HEK293 (cell line): ENCODE measurements around the gene LRRFIP1.

Experiments used
- CTCF ChIA-PET: fragments of 350-600 bp; formaldehyde crosslinking; extraction: SDS; loops from one replicate; lab custom pipeline; 2021; ENCODE audit warnings: antibody characterized with exemption; lab: Yijun Ruan, JAX
- POLR2A ChIA-PET: fragments of 300-600 bp; formaldehyde crosslinking; extraction: SDS; loops from one replicate; lab custom pipeline; 2020; ENCODE audit warnings: antibody characterized with exemption, inconsistent platforms; lab: Yijun Ruan, JAX
- H3K27ac ChIP-seq: fragments of 200-500 bp; sonication (Bioruptor generic); 2 replicates; pipeline ENCODE4 v1.5.1; 2014; ENCODE audit warnings: low read depth, low read length, control low read depth, inconsistent platforms; ENCODE audit errors: extremely low read depth
- H3K36me3 ChIP-seq, 2 experiments: fragments of 200-500 bp in 1 of 2; sonication (Bioruptor generic) in 1 of 2; 1 replicate in 1 of 2; 2 replicates in 1 of 2; pipeline ENCODE4 v1.5.1; 2014 to 2017; ENCODE audit warnings: inconsistent platforms in 2 of 2, low read length in 2 of 2; ENCODE audit not compliant: control insufficient read depth in 2 of 2, insufficient read depth in 1 of 2
- H3K4me1 ChIP-seq: fragments of 200-500 bp; sonication (Bioruptor generic); 2 replicates; pipeline ENCODE4 v1.5.1; 2014; ENCODE audit warnings: mild to moderate bottlenecking, low read length, inconsistent platforms; ENCODE audit not compliant: control insufficient read depth, insufficient read depth
- H3K4me3 ChIP-seq: 2 replicates; pipeline ENCODE4 v1.5.1; 2011; ENCODE audit warnings: low read depth, mild to moderate bottlenecking, control low read depth, low read length, moderate library complexity
- H3K9me3 ChIP-seq: fragments of 200-500 bp; sonication (Bioruptor generic); 2 replicates; pipeline ENCODE4 v1.5.1; 2014; ENCODE audit warnings: low read depth, low read length, inconsistent platforms; ENCODE audit not compliant: control insufficient read depth, insufficient read depth
- GLIS1 ChIP-seq: fragments of 450-650 bp; formaldehyde crosslinking; IDR thresholded peaks from 2 replicates; pipeline ENCODE4 v1.5.1; 2016; ENCODE audit warnings: missing biosample characterization, missing genetic modification characterization
- GLIS2 ChIP-seq: fragments of 450-650 bp; formaldehyde crosslinking; IDR thresholded peaks from 2 replicates; pipeline ENCODE4 v1.5.1; 2016; ENCODE audit warnings: missing biosample characterization, missing genetic modification characterization
- HOXC10 ChIP-seq: sonication (generic); formaldehyde crosslinking; IDR thresholded peaks from 2 replicates; pipeline ENCODE4 v1.8.1; 2023; ENCODE audit warnings: mild to moderate bottlenecking, missing genetic modification reagents
- HOXD13 ChIP-seq: sonication (generic); formaldehyde crosslinking; IDR thresholded peaks from 2 replicates; pipeline ENCODE4 v1.8.0; 2022; ENCODE audit warnings: missing genetic modification reagents, borderline replicate concordance
- KLF16 ChIP-seq: fragments of 450-650 bp; formaldehyde crosslinking; IDR thresholded peaks from 2 replicates; pipeline ENCODE4 v1.5.1; 2017; ENCODE audit warnings: missing biosample characterization, missing genetic modification characterization
- MYNN ChIP-seq: fragments of 450-650 bp; formaldehyde crosslinking; IDR thresholded peaks from 2 replicates; pipeline ENCODE4 v1.5.1; 2016; ENCODE audit warnings: missing biosample characterization, missing genetic modification characterization, borderline replicate concordance
- RBAK ChIP-seq: fragments of 450-650 bp; formaldehyde crosslinking; IDR thresholded peaks from 2 replicates; pipeline ENCODE4 v1.5.1; 2016; ENCODE audit warnings: missing biosample characterization, missing genetic modification characterization
- SCRT1 ChIP-seq: fragments of 450-650 bp; formaldehyde crosslinking; IDR thresholded peaks from 2 replicates; pipeline ENCODE4 v1.5.1; 2016; ENCODE audit warnings: missing biosample characterization, missing genetic modification characterization, borderline replicate concordance
- ZNF114 ChIP-seq: fragments of 450-650 bp; formaldehyde crosslinking; IDR thresholded peaks from 2 replicates; pipeline ENCODE4 v1.5.0; 2017; ENCODE audit warnings: missing biosample characterization, missing genetic modification characterization
- ZNF140 ChIP-seq: fragments of 450-650 bp; formaldehyde crosslinking; IDR thresholded peaks from 2 replicates; pipeline ENCODE4 v1.5.1; 2016; ENCODE audit warnings: missing biosample characterization, missing genetic modification characterization
- ZNF211 ChIP-seq: fragments of 450-650 bp; formaldehyde crosslinking; IDR thresholded peaks from 2 replicates; pipeline ENCODE4 v1.5.1; 2016; ENCODE audit warnings: low read depth, missing biosample characterization, missing genetic modification characterization
- ZNF416 ChIP-seq: fragments of 450-650 bp; formaldehyde crosslinking; IDR thresholded peaks from 2 replicates; pipeline ENCODE4 v1.5.1; 2016; ENCODE audit warnings: missing biosample characterization, missing genetic modification characterization
- ZNF473 ChIP-seq: fragments of 450-650 bp; formaldehyde crosslinking; IDR thresholded peaks from 2 replicates; pipeline ENCODE4 v1.5.1; 2017; ENCODE audit warnings: missing biosample characterization, missing genetic modification characterization
- ZNF48 ChIP-seq: fragments of 450-650 bp; formaldehyde crosslinking; IDR thresholded peaks from 2 replicates; pipeline ENCODE4 v1.5.1; 2016; ENCODE audit warnings: missing biosample characterization, missing genetic modification characterization
- ZNF558 ChIP-seq: fragments of 450-650 bp; formaldehyde crosslinking; IDR thresholded peaks from 2 replicates; pipeline ENCODE4 v1.5.1; 2016; ENCODE audit warnings: missing biosample characterization, missing genetic modification characterization
- ZNF560 ChIP-seq: fragments of 450-650 bp; formaldehyde crosslinking; IDR thresholded peaks from 2 replicates; pipeline ENCODE4 v1.5.1; 2017; ENCODE audit warnings: missing biosample characterization, missing genetic modification characterization, borderline replicate concordance
- ZNF600 ChIP-seq: fragments of 450-650 bp; formaldehyde crosslinking; IDR thresholded peaks from 2 replicates; pipeline ENCODE4 v1.5.1; 2016; ENCODE audit warnings: missing biosample characterization, missing genetic modification characterization
- ZNF660 ChIP-seq: fragments of 450-650 bp; IDR thresholded peaks from 2 replicates; pipeline ENCODE4 v1.5.1; 2018; ENCODE audit warnings: missing biosample characterization, mild to moderate bottlenecking, missing genetic modification characterization
- ZNF670 ChIP-seq: fragments of 450-650 bp; formaldehyde crosslinking; IDR thresholded peaks from 2 replicates; pipeline ENCODE4 v1.5.1; 2016; ENCODE audit warnings: missing biosample characterization, missing genetic modification characterization, low read depth
- ZNF707 ChIP-seq: fragments of 450-650 bp; formaldehyde crosslinking; IDR thresholded peaks from 2 replicates; pipeline ENCODE4 v1.5.1; 2016; ENCODE audit warnings: missing biosample characterization, missing genetic modification characterization
- ZNF837 ChIP-seq: fragments of 450-650 bp; formaldehyde crosslinking; IDR thresholded peaks from 2 replicates; pipeline ENCODE4 v1.5.1; 2016; ENCODE audit warnings: missing biosample characterization, missing genetic modification characterization
- TF ChIP-seq, protein P1 (sequence below): fragments of 450-650 bp; formaldehyde crosslinking; IDR thresholded peaks from 2 replicates; pipeline ENCODE4 v1.5.1; 2016; ENCODE audit warnings: missing biosample characterization, missing genetic modification characterization
- TF ChIP-seq, protein P2 (sequence below): fragments of 450-650 bp; formaldehyde crosslinking; IDR thresholded peaks from 2 replicates; pipeline ENCODE4 v1.5.1; 2016; ENCODE audit warnings: missing biosample characterization, missing genetic modification characterization
- TF ChIP-seq, protein P3 (sequence below): fragments of 450-650 bp; formaldehyde crosslinking; IDR thresholded peaks from 2 replicates; pipeline ENCODE4 v1.5.1; 2016; ENCODE audit warnings: missing biosample characterization, missing genetic modification characterization
- TF ChIP-seq, protein P4 (sequence below): fragments of 450-650 bp; formaldehyde crosslinking; IDR thresholded peaks from 2 replicates; pipeline ENCODE4 v1.5.1; 2016; ENCODE audit warnings: missing biosample characterization, missing genetic modification characterization

Gene LRRFIP1

DNA sequence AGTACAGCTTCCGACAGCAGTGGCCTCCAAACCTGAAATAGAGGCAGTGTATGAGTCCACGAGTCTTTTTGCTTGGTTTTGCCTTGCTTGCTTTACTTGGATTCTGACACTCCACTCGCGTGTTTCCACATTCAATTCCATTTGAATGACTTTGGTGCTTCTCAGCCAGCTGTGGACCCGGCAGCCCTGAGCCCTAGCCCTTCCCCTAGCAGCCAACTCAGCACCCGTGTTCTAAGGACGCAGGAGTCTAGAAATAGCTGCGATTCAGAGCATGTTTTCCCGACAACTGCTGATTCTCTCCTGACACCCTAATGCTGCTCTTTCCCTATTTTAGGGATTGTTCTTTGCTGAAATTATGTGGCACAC is 20.6 kb downstream of the LRRFIP1 start:
- H3K9me3 ChIP-seq = no peaks in the 10 kb centered on the region
- TF ChIP-seq SCRT1 (tag by site-specific recombination) = no peak
- TF ChIP-seq ZNF211 (tag by site-specific recombination) = no peak
- TF ChIP-seq, protein P1, sequence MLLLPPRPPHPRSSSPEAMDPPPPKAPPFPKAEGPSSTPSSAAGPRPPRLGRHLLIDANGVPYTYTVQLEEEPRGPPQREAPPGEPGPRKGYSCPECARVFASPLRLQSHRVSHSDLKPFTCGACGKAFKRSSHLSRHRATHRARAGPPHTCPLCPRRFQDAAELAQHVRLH (tag by site-specific recombination) = no peak
- no peak for TF ChIP-seq ZNF670 (tag by site-specific recombination)
- TF ChIP-seq, protein P2, sequence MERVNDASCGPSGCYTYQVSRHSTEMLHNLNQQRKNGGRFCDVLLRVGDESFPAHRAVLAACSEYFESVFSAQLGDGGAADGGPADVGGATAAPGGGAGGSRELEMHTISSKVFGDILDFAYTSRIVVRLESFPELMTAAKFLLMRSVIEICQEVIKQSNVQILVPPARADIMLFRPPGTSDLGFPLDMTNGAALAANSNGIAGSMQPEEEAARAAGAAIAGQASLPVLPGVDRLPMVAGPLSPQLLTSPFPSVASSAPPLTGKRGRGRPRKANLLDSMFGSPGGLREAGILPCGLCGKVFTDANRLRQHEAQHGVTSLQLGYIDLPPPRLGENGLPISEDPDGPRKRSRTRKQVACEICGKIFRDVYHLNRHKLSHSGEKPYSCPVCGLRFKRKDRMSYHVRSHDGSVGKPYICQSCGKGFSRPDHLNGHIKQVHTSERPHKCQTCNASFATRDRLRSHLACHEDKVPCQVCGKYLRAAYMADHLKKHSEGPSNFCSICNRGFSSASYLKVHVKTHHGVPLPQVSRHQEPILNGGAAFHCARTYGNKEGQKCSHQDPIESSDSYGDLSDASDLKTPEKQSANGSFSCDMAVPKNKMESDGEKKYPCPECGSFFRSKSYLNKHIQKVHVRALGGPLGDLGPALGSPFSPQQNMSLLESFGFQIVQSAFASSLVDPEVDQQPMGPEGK (tag by site-specific recombination) = no peak
- no peak for TF ChIP-seq ZNF837 (tag by site-specific recombination)
- TF ChIP-seq HOXD13 (CRISPR knock-in tag) = no peak
- no peak overlapping the region for H3K27ac ChIP-seq
- ChIA-PET CTCF (no interaction called here), POLR2A (no interaction called here)
- H3K36me3 ChIP-seq = peaks cover 0 to 39% of the 10 kb centered on the region in 2 experiments; a peak in 1 of 3 replicates
- no peaks in the 10 kb centered on the region for H3K4me1 ChIP-seq
- H3K4me3 ChIP-seq = no peak overlapping the region

DNA sequence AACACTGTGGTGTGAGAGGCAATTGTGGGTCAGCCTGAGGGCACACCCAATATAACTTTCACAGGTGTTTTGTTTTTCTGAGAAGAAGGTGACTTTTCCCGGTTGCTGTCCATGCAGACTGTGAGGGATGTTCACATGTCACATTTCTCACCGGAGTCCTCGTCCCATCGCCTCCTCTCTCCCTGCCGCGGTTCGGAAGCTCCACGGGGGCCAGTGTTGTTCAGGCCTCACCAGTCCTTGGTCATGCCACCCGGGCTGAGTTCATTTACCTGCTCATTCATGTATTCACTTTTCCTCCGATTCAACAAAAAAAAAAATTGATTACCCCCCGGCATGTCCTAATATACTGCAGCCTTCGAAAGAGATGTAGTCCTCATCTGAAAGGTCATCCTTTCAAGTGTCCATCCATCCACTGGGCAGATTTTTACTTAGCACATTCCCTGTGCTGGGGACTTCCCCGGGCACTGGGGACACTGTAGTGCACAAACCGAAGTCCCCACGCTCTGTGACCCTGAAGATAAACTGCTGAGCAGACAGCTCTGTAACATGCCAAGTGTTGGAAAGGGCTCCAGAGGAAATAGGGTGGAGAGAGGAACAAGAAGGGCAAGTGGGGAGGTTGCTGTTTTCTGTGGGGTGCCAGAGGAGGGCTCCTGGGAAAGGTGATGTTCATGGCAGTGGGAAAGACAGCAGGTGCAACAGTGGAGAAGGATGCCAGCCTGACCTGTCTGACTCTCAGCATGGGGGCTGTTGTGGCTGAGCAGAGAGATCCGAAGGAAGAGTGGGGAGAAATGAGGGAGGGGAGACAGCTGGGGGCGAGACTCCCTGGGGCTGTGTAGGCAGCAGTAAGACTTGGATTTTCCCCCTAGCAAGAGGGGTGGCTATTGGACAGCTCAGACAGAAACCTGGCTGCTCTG is 22.4 kb downstream of the LRRFIP1 start:
- CTCF ChIA-PET = no interaction called here
- no peak for TF ChIP-seq ZNF48 (tag by site-specific recombination)
- no peak for TF ChIP-seq ZNF558 (tag by site-specific recombination)
- no peak for TF ChIP-seq ZNF600 (tag by site-specific recombination)
- TF ChIP-seq, all 188 proteins: peak for 0
- H3K4me1 ChIP-seq = no peaks in the 10 kb centered on the region
- POLR2A ChIA-PET = no interaction called here
- no peak overlapping the region for H3K4me3 ChIP-seq
- H3K9me3 ChIP-seq = no peaks in the 10 kb centered on the region
- H3K27ac ChIP-seq = no peak overlapping the region
- peaks cover 0 to 30% of the 10 kb centered on the region in 2 experiments; a peak in 1 of 3 replicates for H3K36me3 ChIP-seq

DNA sequence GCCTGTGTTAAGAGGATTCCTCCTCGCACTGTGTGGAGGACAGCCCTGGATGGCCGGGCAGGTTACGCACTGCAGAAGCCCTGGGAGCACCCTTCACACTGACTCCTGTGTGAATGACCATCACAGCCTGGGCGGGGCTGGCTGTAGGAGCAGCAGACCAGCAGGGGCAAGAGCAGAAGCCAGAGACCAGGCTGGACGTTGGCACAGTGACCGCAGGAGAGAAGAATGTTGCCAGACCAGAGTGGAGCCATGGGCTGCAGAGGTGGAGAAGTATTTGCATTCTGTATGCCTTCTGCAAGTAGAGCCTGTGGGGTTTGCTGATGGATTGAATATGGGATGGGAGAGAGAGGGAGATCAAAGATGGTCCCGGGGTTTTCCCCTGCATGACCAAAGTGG is 23.1 kb downstream of the LRRFIP1 start:
- H3K36me3 ChIP-seq = peaks cover 0 to 24% of the 10 kb centered on the region in 2 experiments; a peak in 1 of 3 replicates
- POLR2A ChIA-PET = no interaction called here
- no peak overlapping the region for H3K4me3 ChIP-seq
- H3K27ac ChIP-seq = no peak overlapping the region
- H3K4me1 ChIP-seq = no peaks in the 10 kb centered on the region
- CTCF ChIA-PET = no interaction called here
- no peaks in the 10 kb centered on the region for H3K9me3 ChIP-seq
- TF ChIP-seq ZNF660 (tag by site-specific recombination) = no peak
- TF ChIP-seq HOXD13 (CRISPR knock-in tag) = no peak
- TF ChIP-seq ZNF560 = no peak
- TF ChIP-seq HOXC10 (CRISPR knock-in tag) = no peak
- TF ChIP-seq, protein P3, sequence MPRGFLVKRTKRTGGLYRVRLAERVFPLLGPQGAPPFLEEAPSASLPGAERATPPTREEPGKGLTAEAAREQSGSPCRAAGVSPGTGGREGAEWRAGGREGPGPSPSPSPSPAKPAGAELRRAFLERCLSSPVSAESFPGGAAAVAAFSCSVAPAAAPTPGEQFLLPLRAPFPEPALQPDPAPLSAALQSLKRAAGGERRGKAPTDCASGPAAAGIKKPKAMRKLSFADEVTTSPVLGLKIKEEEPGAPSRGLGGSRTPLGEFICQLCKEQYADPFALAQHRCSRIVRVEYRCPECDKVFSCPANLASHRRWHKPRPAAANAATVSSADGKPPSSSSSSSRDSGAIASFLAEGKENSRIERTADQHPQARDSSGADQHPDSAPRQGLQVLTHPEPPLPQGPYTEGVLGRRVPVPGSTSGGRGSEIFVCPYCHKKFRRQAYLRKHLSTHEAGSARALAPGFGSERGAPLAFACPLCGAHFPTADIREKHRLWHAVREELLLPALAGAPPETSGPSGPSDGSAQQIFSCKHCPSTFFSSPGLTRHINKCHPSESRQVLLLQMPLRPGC (tag by site-specific recombination) = no peak
- TF ChIP-seq ZNF114 (tag by site-specific recombination) = no peak
- TF ChIP-seq, protein P4, sequence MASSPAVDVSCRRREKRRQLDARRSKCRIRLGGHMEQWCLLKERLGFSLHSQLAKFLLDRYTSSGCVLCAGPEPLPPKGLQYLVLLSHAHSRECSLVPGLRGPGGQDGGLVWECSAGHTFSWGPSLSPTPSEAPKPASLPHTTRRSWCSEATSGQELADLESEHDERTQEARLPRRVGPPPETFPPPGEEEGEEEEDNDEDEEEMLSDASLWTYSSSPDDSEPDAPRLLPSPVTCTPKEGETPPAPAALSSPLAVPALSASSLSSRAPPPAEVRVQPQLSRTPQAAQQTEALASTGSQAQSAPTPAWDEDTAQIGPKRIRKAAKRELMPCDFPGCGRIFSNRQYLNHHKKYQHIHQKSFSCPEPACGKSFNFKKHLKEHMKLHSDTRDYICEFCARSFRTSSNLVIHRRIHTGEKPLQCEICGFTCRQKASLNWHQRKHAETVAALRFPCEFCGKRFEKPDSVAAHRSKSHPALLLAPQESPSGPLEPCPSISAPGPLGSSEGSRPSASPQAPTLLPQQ = no peak
- TF ChIP-seq RBAK (tag by site-specific recombination) = no peak
- no peak for TF ChIP-seq ZNF473 (tag by site-specific recombination)
- no peak for TF ChIP-seq GLIS2 (tag by site-specific recombination)
- TF ChIP-seq KLF16 (tag by site-specific recombination) = no peak
- TF ChIP-seq GLIS1 (tag by site-specific recombination) = no peak
- no peak for TF ChIP-seq ZNF140 (tag by site-specific recombination)
- no peak for TF ChIP-seq ZNF707 (tag by site-specific recombination)
- no peak for TF ChIP-seq ZNF416
- TF ChIP-seq MYNN = no peak
